ENCODE results near the gene ELL2. TPM values are rescaled to one million over a fixed set of nuclear protein-coding genes. Genes with fewer than 3 reads are reported as not detected.

The ELL2 gene
- total and polyA plus RNA-seq, 2 donors (not counting 1 experiment from before 2014, with no cell fraction given) = 7.2 to 27.0 TPM

DNA sequence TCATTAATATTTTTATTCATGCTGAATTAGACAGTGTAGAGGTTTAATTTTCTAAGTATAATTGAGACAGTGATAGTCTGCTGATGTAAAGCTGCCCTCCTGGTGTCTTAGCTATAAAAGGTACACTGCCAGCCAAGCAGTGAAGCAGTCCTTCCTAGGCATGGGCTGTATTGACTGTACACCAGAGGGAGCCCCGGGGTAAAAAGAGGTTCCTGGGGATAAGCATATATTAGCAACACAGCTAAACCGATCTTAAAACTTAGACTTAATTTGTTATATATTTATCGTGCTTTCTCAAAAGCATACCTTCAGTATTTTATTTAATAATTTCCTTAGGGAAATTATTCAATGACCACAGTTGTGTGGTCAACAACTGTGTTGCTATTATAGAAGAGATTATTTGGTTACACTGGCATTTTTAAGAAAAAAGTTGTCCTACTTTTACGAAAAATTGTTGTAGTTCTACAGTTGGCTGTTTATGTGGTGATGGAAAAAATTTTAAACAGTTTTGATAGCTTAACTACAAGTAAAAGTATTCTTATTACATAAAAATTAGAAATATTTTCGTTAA lies 68.8 kb downstream of the ELL2 start:
- Histone ChIP-seq H3K4me2 (replicated peaks; ENCODE audit: low read depth, low read length, poor library complexity, severe bottlenecking) (no peak overlapping the region), H3K27ac (ENCODE audit: low read length in 2 of 2) (no peak overlapping the region), H4K20me1 (ENCODE audit: control insufficient read depth, insufficient read depth, low read length, poor library complexity, severe bottlenecking) (no peaks in the 10 kb centered on the region), H3K9ac (ENCODE audit: low read length) (no peak overlapping the region), H3K9me3 (ENCODE audit: control extremely low read depth in 1 of 3, control insufficient read depth in 2 of 3, insufficient read depth in 1 of 3, low read length in 2 of 3) (no peaks in the 10 kb centered on the region), H3K4me3 (ENCODE audit: control extremely low read depth in 1 of 5, extremely low read depth in 1 of 5, insufficient read depth in 1 of 5, low read depth in 2 of 5, low read length in 4 of 5) (no peak overlapping the region), H3K4me1 (ENCODE audit: control insufficient read depth in 2 of 2, insufficient read depth in 2 of 2, low read length in 2 of 2) (no peaks in the 10 kb centered on the region), H3K79me2 (ENCODE audit: control insufficient read depth, insufficient read depth, low read length) (no peaks in the 10 kb centered on the region), H2AFZ (ENCODE audit: insufficient read depth, low read depth, low read length, poor library complexity, severe bottlenecking) (no peak overlapping the region), H3K36me3 (replicated peaks in 1 of 2; ENCODE audit: control extremely low read depth in 1 of 2, control insufficient read depth in 1 of 2, extremely low read depth in 1 of 2, insufficient read depth in 2 of 2, low read length in 1 of 2) (peaks cover 10 to 21% of the 10 kb centered on the region in 2 experiments), H3K27me3 (replicated peaks in 1 of 4; ENCODE audit: control extremely low read depth in 1 of 4, control insufficient read depth in 3 of 4, insufficient read depth in 4 of 4, low read length in 3 of 4) (no peaks in the 10 kb centered on the region)
- no peak overlapping the region for H3K27ac Mint-ChIP-seq
- ATAC-seq (ENCODE audit: low read depth) = peak; percentile 31
- ChIA-PET CTCF (interaction anchor here (0.9 to 1.3 kb wide), 3 partner anchors 8 to 444 kb away, joined by 4 to 5 read pairs (median 5); no protein-coding TSS in a partner anchor), POLR2A (no interaction called here)
- peak; percentile 39 for DNase-seq
- no peaks in the 10 kb centered on the region for H3K9me3 Mint-ChIP-seq (ENCODE audit: insufficient read depth)
- H3K4me1 Mint-ChIP-seq = no peaks in the 10 kb centered on the region
- no CpG with 5 or more reads among the region's 5 CpGs for WGBS (ENCODE audit: insufficient coverage)
- no peaks in the 10 kb centered on the region for H3K27me3 Mint-ChIP-seq
- no peak overlapping the region for H3K4me3 Mint-ChIP-seq
- TF ChIP-seq, protein P1, sequence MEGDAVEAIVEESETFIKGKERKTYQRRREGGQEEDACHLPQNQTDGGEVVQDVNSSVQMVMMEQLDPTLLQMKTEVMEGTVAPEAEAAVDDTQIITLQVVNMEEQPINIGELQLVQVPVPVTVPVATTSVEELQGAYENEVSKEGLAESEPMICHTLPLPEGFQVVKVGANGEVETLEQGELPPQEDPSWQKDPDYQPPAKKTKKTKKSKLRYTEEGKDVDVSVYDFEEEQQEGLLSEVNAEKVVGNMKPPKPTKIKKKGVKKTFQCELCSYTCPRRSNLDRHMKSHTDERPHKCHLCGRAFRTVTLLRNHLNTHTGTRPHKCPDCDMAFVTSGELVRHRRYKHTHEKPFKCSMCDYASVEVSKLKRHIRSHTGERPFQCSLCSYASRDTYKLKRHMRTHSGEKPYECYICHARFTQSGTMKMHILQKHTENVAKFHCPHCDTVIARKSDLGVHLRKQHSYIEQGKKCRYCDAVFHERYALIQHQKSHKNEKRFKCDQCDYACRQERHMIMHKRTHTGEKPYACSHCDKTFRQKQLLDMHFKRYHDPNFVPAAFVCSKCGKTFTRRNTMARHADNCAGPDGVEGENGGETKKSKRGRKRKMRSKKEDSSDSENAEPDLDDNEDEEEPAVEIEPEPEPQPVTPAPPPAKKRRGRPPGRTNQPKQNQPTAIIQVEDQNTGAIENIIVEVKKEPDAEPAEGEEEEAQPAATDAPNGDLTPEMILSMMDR (IDR thresholded peaks at IDR 0.05) = peak; percentile 28
- TF ChIP-seq EZH2 (IDR thresholded peaks at IDR 0.05; ENCODE audit: borderline replicate concordance, insufficient read depth, low read depth, low read length, poor library complexity, severe bottlenecking) = no peak
- intact Hi-C loops (cut with micrococcal nuclease) = loop anchor here (1.0 kb wide), 1 partner anchor 443 kb away; no protein-coding TSS in a partner anchor

DNA sequence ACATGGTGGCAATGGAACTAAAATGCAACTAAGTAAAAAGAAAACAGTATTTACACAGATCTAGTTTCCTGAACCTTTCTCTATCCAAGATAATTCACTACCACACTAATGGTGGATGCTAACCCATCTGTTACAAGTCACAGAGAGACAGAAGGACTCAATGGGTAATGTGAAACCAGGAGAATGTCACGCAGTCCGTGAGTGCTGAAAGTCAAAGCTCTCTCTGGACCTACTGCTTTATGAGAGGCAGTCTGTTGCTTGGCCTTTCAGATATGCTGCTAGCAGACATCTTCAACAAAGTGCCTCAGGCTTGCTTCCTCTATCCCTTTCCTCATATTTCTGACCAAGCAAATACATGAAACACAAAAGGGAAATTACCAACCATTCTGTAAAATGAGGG lies 70.2 kb downstream of the ELL2 start:
- no peak overlapping the region for H3K27ac Mint-ChIP-seq
- no peak overlapping the region for H3K4me3 Mint-ChIP-seq
- no peaks in the 10 kb centered on the region for H3K4me1 Mint-ChIP-seq
- WGBS (ENCODE audit: insufficient coverage) = 100% methylated on average over 2 of the region's 2 CpGs
- ChIA-PET POLR2A (no interaction called here), CTCF (no interaction called here)
- no peaks in the 10 kb centered on the region for H3K27me3 Mint-ChIP-seq
- intact Hi-C loops (cut with micrococcal nuclease) = no loop called here
- Histone ChIP-seq H3K36me3 (replicated peaks in 1 of 2; ENCODE audit: control extremely low read depth in 1 of 2, control insufficient read depth in 1 of 2, extremely low read depth in 1 of 2, insufficient read depth in 2 of 2, low read length in 1 of 2) (peaks cover 10 to 21% of the 10 kb centered on the region in 2 experiments), H3K4me2 (replicated peaks; ENCODE audit: low read depth, low read length, poor library complexity, severe bottlenecking) (no peak overlapping the region), H3K4me3 (ENCODE audit: control extremely low read depth in 1 of 5, extremely low read depth in 1 of 5, insufficient read depth in 1 of 5, low read depth in 2 of 5, low read length in 4 of 5) (no peak overlapping the region), H3K9me3 (ENCODE audit: control extremely low read depth in 1 of 3, control insufficient read depth in 2 of 3, insufficient read depth in 1 of 3, low read length in 2 of 3) (no peaks in the 10 kb centered on the region), H3K27me3 (replicated peaks in 1 of 4; ENCODE audit: control extremely low read depth in 1 of 4, control insufficient read depth in 3 of 4, insufficient read depth in 4 of 4, low read length in 3 of 4) (no peaks in the 10 kb centered on the region), H2AFZ (ENCODE audit: insufficient read depth, low read depth, low read length, poor library complexity, severe bottlenecking) (no peak overlapping the region), H3K27ac (ENCODE audit: low read length in 2 of 2) (no peak overlapping the region), H3K9ac (ENCODE audit: low read length) (no peak overlapping the region), H3K4me1 (ENCODE audit: control insufficient read depth in 2 of 2, insufficient read depth in 2 of 2, low read length in 2 of 2) (no peaks in the 10 kb centered on the region), H4K20me1 (ENCODE audit: control insufficient read depth, insufficient read depth, low read length, poor library complexity, severe bottlenecking) (no peaks in the 10 kb centered on the region), H3K79me2 (ENCODE audit: control insufficient read depth, insufficient read depth, low read length) (no peaks in the 10 kb centered on the region)
- no peaks in the 10 kb centered on the region for H3K9me3 Mint-ChIP-seq (ENCODE audit: insufficient read depth)
- TF ChIP-seq, protein P1 (IDR thresholded peaks at IDR 0.05) = no peak
- TF ChIP-seq EZH2 (IDR thresholded peaks at IDR 0.05; ENCODE audit: borderline replicate concordance, insufficient read depth, low read depth, low read length, poor library complexity, severe bottlenecking) = no peak
- DNase-seq (no peak), ATAC-seq (ENCODE audit: low read depth) (no peak)
